NCI-H187 treated with DMSO at 0.1 percent for 48 hours (cell line): Measurements from ENCODE around the gene BDKRB1.
"Not testable (repeated sequence)": the region's sequence is repeated elsewhere in the genome, so short reads cannot be mapped to it uniquely, and the experiment has no call there.

ENCODE experiments used
- DNase-seq: peaks from one replicate; lab custom pipeline; 2025; lab: John Stamatoyannopoulos, UW

BDKRB1 gene

DNA sequence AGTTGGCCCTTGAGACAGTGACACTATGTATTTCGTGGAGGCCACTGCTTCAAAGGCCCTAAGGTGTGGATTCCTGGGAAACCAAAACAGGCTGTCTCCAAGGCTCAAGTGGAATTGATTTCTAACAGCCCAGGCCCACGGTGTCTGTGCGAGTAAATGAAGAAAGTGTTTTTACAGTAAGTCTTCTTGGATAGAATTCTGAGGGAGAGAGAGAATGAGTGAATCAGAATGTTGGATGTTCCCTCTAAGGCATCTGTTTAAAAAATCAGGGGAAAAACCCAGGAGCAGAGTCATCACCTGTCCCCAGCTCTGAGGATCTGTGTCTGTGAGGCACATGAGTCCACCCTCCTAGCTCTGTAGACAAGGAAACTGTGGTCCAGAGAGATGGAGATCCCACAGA lies 22.3 kb upstream of the BDKRB1 start:
- DNase-seq = no peak

DNA sequence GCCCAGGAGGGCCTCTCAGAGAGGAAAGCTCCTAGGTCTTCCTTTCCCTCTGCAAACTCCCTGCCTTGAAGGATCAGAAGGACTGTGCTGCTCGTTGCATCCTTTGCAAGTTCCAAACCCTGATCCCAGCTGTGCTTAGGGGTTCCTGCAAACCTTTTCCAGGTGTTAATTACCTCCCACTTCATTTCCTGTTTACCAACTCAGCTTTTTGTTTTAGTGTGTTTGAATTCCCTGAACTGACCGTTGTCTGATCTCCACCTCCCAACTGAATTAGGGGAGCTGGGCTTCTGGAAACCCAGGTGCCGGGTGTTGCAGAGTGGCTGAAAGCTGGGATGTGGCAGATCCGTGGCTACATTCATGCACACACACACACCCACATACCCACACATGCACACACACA lies 20.6 kb upstream of the BDKRB1 start:
- no peak for DNase-seq

DNA sequence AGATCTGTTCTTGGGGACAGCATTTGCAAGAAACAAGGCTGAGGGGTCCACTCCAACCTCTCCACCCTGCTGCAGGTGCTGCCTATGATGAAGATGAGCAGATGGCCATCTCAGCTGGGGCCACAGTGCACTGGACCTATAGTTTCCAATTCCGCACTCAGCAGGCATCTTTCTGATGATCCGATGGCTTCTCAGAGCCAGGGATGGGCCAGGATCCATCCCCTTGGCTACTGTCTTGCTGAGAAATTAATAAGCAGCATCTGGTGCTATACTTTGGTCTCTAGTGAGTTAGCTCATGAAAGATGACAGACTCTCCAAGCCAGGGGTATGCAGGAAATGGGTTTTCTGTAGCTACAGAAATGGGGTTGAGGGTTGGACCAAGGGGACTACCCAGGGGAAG lies 18.4 kb upstream of the BDKRB1 start:
- DNase-seq = no peak

DNA sequence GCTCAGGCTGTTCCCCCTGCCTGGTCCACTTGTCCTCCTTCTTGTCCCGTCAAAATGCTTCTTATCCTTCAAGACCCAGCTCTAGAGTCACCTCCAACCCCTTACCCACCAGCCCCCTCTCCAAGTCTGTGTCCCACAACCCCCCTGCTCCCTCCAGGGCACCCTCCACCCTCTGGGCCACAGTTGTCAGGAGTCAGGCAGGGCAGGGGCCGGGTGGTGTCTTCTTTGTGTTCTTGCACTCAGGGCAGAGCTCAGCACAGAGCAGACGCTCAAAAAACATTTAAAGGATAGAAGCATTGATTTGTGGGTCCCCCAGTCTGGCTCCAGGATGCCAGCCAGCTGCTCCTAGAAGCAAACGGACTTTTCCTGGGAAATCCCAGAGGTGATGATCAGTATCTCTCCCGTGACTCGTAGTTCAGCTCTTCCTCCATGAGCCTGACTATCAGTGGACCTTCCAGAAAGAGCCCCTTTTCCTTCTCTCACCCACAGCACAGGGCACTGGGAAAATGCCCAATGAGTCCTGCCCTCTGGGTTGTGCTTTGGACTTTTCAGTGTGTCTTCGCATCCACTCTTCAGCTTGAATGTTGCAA lies 17.2 kb upstream of the BDKRB1 start:
- DNase-seq = no peak

DNA sequence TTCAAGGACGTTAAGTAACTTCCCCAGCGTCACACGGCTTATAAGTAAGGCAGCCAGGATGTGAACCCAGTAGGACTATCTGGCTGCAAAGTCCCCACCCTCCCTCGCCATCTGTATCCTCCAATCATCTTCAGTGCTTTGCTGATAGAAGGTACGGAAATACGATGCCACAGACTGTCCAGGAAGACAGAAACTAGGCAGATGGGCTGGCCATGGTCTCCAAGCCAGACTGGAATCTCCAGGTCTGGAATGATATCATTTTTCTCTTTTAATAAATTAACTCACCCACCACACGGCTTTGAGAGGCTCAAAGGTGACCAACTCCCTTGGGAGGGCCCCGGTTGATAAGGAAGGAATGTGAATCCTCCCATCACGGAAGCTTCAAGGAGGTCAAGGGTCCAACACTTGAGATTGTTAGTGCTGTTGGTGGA lies 16.3 kb upstream of the BDKRB1 start:
- DNase-seq = no peak

DNA sequence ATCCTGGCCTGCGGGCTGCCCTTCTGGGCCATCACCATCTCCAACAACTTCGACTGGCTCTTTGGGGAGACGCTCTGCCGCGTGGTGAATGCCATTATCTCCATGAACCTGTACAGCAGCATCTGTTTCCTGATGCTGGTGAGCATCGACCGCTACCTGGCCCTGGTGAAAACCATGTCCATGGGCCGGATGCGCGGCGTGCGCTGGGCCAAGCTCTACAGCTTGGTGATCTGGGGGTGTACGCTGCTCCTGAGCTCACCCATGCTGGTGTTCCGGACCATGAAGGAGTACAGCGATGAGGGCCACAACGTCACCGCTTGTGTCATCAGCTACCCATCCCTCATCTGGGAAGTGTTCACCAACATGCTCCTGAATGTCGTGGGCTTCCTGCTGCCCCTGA lies 15.4 kb upstream of the BDKRB1 start:
- no peak for DNase-seq

DNA sequence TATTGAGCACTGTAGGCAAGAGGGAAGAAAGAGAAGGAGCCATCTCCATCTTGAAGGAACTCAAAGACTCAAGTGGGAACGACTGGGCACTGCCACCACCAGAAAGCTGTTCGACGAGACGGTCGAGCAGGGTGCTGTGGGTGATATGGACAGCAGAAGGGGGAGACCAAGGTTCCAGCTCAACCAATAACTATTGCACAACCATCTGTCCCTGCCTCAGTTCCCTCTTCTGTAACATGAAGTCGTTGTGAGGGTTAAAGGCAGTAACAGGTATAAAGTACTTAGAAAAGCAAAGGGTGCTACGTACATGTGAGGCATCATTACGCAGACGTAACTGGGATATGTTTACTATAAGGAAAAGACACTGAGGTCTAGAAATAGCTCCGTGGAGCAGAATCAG lies 13.9 kb upstream of the BDKRB1 start:
- no peak for DNase-seq

- no peak for DNase-seq
Observed at GRCh38 chr14:96243785-96244184, 12.2 kb upstream of the BDKRB1 start.

- DNase-seq = not testable (repeated sequence)
Observed at GRCh38 chr14:96245074-96245473, 10.9 kb upstream of the BDKRB1 start.

DNA sequence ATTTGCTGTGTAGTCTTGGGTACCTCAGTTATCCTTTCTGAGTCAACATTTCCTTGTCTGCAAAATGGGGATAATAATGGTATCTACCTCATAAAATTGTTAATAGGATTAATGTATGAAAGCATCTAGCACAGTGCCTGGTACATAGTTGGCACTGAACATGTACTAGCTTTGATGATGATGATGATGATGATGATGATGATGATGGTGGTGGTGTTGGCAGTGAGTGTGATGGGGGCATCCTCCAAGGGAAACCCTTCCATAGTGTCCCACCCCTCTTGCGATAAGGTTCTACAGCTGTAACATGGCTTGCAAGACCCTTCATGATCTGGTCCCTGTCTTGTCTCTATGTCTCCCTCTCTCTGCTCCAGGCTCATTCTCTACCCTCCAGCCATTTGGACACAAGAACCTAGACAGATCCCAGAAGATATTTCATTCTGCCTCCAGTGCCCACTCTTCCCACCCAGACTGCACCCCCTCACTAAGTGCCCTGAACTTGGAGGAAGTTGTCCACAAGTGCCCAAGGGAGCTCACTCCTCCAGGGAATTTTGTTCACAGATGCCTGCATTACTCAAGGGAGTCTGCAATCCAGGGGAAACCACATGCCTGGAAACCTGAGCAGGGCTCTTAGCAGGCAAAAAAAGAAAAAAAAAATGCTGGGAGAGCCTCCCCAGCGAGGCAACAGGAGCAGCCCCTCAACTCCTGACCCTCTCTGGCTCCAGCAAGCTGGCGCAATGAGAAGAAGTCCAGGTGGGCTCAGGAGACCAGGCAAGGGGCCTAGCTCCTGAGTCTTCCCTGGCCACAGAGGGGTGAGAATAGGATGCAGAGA lies 10.1 kb upstream of the BDKRB1 start:
- no peak for DNase-seq

GRCh38 chr14:96246539-96246847 lies 9.5 kb upstream of the BDKRB1 start:
- DNase-seq = no peak

DNA sequence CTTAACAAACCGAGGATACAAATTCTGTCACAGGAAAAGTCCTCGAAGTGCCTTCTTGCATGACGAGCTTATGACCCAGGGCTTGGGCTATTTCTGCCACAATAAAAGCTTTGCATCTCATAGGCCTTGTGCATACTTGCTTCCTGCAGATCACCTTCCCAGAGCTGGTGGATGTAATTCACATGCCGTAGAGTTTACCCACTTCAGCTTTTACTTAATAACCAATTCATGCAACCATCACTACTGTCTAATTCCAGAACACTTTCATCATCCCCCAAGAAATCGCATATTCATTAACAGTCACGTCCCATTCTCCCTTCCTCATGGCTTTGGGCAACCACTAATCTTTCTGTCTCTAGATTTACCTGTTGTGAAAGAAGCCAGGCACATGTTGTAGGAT lies 9.0 kb upstream of the BDKRB1 start:
- no peak for DNase-seq

GRCh38 chr14:96249029-96249428 lies 7.0 kb upstream of the BDKRB1 start:
- no peak for DNase-seq

DNA sequence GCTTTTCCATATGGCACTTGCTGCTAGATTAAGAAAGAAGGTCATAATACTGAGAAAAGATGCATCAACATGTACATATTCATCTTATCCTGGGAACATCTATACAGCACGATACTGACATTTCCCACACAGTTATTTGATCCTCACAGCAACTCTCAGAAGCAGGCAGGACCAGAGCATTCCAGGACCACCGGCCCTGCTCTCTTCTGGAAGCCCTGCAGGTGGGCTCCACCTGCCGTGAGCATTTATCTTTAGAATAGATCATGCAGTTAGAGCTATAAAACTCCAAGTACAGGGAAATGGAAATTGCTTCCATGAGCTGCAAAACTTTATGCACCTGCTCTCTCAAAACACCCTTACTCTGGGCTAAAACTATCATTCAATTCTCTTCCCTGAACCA lies 5.5 kb upstream of the BDKRB1 start:
- no peak for DNase-seq

DNA sequence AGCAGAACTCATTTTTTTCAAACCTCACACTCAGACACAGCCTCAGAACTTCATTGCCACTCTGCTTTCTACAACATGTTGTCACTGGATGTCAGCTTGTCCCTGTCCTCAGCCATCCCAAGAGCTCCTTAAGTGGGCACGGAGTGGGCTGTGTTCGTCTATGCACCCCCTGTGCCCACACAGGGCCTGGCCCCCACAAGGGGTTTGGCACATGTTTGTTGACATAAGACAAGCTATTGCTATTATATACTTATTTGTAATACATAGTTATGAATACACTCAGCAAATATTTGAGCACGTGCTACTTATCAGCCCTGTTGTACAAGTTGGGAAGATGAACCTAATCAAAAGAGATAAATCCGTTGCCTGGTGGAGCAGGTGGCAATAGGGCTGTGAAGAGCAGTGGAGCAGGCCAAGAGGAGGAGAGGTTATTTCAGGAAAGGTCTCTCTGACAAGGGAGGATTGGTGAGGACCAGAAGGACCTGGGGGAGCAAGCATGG lies 4.3 kb upstream of the BDKRB1 start:
- no peak for DNase-seq

- no peak for DNase-seq
Observed at GRCh38 chr14:96252323-96252998, 3.5 kb upstream of the BDKRB1 start.

- no peak for DNase-seq
Observed at GRCh38 chr14:96252999-96253539, 2.9 kb upstream of the BDKRB1 start.

GRCh38 chr14:96254687-96255086 lies 1.3 kb upstream of the BDKRB1 start:
- no peak for DNase-seq

GRCh38 chr14:96256407-96256806 lies 397 bp downstream of the BDKRB1 start:
- no peak for DNase-seq

DNA sequence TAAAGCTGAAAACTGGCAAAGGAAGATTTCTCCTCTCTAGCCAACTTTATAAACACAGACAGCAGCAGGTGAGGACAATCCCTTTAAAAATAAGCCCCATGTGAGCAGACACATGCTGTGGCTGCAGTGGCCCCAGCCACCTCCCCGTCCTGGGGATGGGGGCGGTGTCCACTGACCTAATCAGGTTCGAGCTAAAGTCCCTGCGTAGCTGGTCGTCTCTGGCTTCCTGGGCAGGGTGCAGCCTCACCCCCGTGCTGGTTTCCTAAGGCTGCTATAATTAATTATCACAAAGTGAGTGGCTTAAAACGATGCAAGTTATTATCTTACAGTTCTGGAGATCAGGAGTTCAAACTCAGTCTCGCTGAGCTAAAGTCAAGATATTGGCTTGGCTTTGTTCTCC lies 1.0 kb downstream of the BDKRB1 start:
- no peak for DNase-seq

DNA sequence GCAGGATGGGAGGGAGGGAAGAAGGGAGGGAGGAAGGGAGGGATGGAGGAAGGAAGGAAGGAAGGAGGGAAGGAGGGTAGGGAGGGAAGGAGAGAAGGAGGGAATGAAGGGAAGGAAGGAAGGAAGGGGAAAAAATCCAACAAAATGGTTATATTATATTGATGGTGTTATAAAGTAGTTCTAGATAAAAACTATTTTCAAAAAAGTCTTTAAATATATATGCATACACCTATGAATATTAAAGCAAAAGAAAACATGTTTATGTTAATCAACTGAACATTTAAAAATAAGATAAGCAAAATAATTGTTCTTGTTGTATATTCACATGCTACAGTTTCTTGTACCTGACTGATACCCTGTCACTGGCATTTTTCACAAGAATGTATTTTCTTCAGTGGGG lies 1.9 kb downstream of the BDKRB1 start:
- no peak for DNase-seq

GRCh38 chr14:96260341-96260821 lies 4.4 kb downstream of the BDKRB1 start:
- no peak for DNase-seq

DNA sequence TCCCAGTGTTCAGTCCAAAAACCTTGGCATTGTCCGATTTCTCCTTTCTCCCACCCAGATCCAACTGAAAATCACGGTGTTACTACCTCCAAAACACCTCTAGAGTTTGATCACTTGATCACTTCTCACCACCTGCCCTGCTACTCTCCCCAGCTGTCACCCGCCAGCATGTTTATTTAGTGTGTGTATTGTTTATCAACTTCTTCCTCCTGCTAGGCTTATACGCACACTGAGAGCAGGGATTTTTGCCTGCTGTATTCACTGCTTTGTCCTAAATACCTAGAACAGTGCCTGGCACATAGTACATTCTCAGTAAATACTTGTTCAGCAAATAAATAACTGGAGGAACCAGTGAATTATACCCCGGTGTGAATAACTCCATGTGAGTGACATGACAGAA lies 5.0 kb downstream of the BDKRB1 start:
- DNase-seq = no peak
